ENCODE measurements around the gene CCDC92. TPM values are rescaled to one million over a fixed set of nuclear protein-coding genes. Genes with fewer than 3 reads are reported as not detected.

Gene CCDC92
- total RNA-seq, 1 donor from 2014 or later: 38.9 TPM

GRCh38 chr12:123933214-123933613, 39.4 kb downstream of the CCDC92 start:
- Histone ChIP-seq H3K27ac (ENCODE audit: low read depth, low read length) (no peak overlapping the region), H4K20me1 (ENCODE audit: insufficient read depth, low read length) (no peaks in the 10 kb centered on the region), H3K36me3 (ENCODE audit: insufficient read depth, low read length) (peaks cover 2% of the 10 kb centered on the region), H3K79me2 (ENCODE audit: insufficient read depth, low read length) (no peaks in the 10 kb centered on the region), H3K9ac (ENCODE audit: low read length) (no peak overlapping the region), H3K9me3 (ENCODE audit: insufficient read depth, low read depth, low read length) (no peaks in the 10 kb centered on the region), H3K4me3 (ENCODE audit: insufficient read depth, low read depth, low read length) (no peak overlapping the region), H3K4me2 (ENCODE audit: low read length) (no peak overlapping the region), H2AFZ (ENCODE audit: low read depth, low read length) (no peak overlapping the region), H3K27me3 (ENCODE audit: insufficient read depth, low read length) (no peaks in the 10 kb centered on the region), H3K4me1 (ENCODE audit: insufficient read depth, low read length) (peaks cover 1% of the 10 kb centered on the region)
- TF ChIP-seq CTCF (IDR thresholded peaks at IDR 0.05; ENCODE audit: insufficient read depth, low read depth, low read length) (no peak), EZH2 (IDR thresholded peaks at IDR 0.05; ENCODE audit: insufficient read depth, low read length) (no peak)
- no peak for FAIRE-seq
- peaks cover 8% of the 10 kb centered on the region for H3K9me3 Mint-ChIP-seq (ENCODE audit: unreplicated experiment)
- no peak overlapping the region for H3K27ac Mint-ChIP-seq (ENCODE audit: unreplicated experiment)
- peaks cover 20% of the 10 kb centered on the region for H3K36me3 Mint-ChIP-seq (ENCODE audit: low read depth, unreplicated experiment)
- H3K4me1 Mint-ChIP-seq (ENCODE audit: low read depth, unreplicated experiment): peaks cover 12% of the 10 kb centered on the region
- H3K4me3 Mint-ChIP-seq (ENCODE audit: unreplicated experiment): no peak overlapping the region
- peaks cover 14% of the 10 kb centered on the region for H3K27me3 Mint-ChIP-seq (ENCODE audit: low read depth, unreplicated experiment)
- DNase-seq (ENCODE audit: low read depth): no peak

- H3K4me1 Mint-ChIP-seq (ENCODE audit: low read depth, unreplicated experiment): peaks cover 4% of the 10 kb centered on the region
- H2AFZ ChIP-seq (ENCODE audit: low read depth, low read length): no peak overlapping the region
- peak overlapping the region; percentile 27 for H3K4me3 Mint-ChIP-seq (ENCODE audit: unreplicated experiment)
- no peaks in the 10 kb centered on the region for H3K4me1 ChIP-seq (ENCODE audit: insufficient read depth, low read length)
- FAIRE-seq (no peak), DNase-seq (ENCODE audit: low read depth) (no peak)
- H3K79me2 ChIP-seq (ENCODE audit: insufficient read depth, low read length): no peaks in the 10 kb centered on the region
- H3K27me3 Mint-ChIP-seq (ENCODE audit: low read depth, unreplicated experiment): peaks cover 16% of the 10 kb centered on the region
- no peaks in the 10 kb centered on the region for H3K9me3 ChIP-seq (ENCODE audit: insufficient read depth, low read depth, low read length)
- no peaks in the 10 kb centered on the region for H3K27me3 ChIP-seq (ENCODE audit: insufficient read depth, low read length)
- no peak overlapping the region for H3K4me2 ChIP-seq (ENCODE audit: low read length)
- peaks cover 2% of the 10 kb centered on the region for H3K36me3 ChIP-seq (ENCODE audit: insufficient read depth, low read length)
- H3K36me3 Mint-ChIP-seq (ENCODE audit: low read depth, unreplicated experiment): peaks cover 13% of the 10 kb centered on the region
- H3K27ac Mint-ChIP-seq (ENCODE audit: unreplicated experiment): no peak overlapping the region
- peaks cover 8% of the 10 kb centered on the region for H3K9me3 Mint-ChIP-seq (ENCODE audit: unreplicated experiment)
- no peaks in the 10 kb centered on the region for H4K20me1 ChIP-seq (ENCODE audit: insufficient read depth, low read length)
- H3K4me3 ChIP-seq (ENCODE audit: insufficient read depth, low read depth, low read length): no peak overlapping the region
- no peak overlapping the region for H3K27ac ChIP-seq (ENCODE audit: low read depth, low read length)
- H3K9ac ChIP-seq (ENCODE audit: low read length): no peak overlapping the region
- no peak for TF ChIP-seq CTCF (IDR thresholded peaks at IDR 0.05; ENCODE audit: insufficient read depth, low read depth, low read length)
- no peak for TF ChIP-seq EZH2 (IDR thresholded peaks at IDR 0.05; ENCODE audit: insufficient read depth, low read length)
Observed at GRCh38 chr12:123931686-123932321, 40.8 kb downstream of the CCDC92 start.

- Histone ChIP-seq H4K20me1 (ENCODE audit: insufficient read depth, low read length) (no peaks in the 10 kb centered on the region), H3K9ac (ENCODE audit: low read length) (no peak overlapping the region), H3K4me1 (ENCODE audit: insufficient read depth, low read length) (no peaks in the 10 kb centered on the region), H3K9me3 (ENCODE audit: insufficient read depth, low read depth, low read length) (no peaks in the 10 kb centered on the region), H3K27me3 (ENCODE audit: insufficient read depth, low read length) (no peaks in the 10 kb centered on the region), H3K4me2 (ENCODE audit: low read length) (no peak overlapping the region), H3K4me3 (ENCODE audit: insufficient read depth, low read depth, low read length) (no peak overlapping the region), H2AFZ (ENCODE audit: low read depth, low read length) (no peak overlapping the region), H3K36me3 (ENCODE audit: insufficient read depth, low read length) (no peaks in the 10 kb centered on the region), H3K27ac (ENCODE audit: low read depth, low read length) (no peak overlapping the region), H3K79me2 (ENCODE audit: insufficient read depth, low read length) (no peaks in the 10 kb centered on the region)
- Mint-ChIP-seq H3K4me3 (ENCODE audit: unreplicated experiment) (no peak overlapping the region), H3K27ac (ENCODE audit: unreplicated experiment) (no peak overlapping the region), H3K4me1 (ENCODE audit: low read depth, unreplicated experiment) (peaks cover 4% of the 10 kb centered on the region), H3K27me3 (ENCODE audit: low read depth, unreplicated experiment) (peaks cover 20% of the 10 kb centered on the region), H3K9me3 (ENCODE audit: unreplicated experiment) (peaks cover 5% of the 10 kb centered on the region), H3K36me3 (ENCODE audit: low read depth, unreplicated experiment) (peaks cover 3% of the 10 kb centered on the region)
- no peak for DNase-seq (ENCODE audit: low read depth)
- TF ChIP-seq CTCF (IDR thresholded peaks at IDR 0.05; ENCODE audit: insufficient read depth, low read depth, low read length) (no peak), EZH2 (IDR thresholded peaks at IDR 0.05; ENCODE audit: insufficient read depth, low read length) (no peak)
- FAIRE-seq: no peak
Observed at GRCh38 chr12:123929946-123930583, 42.6 kb downstream of the CCDC92 start.

All from astrocyte (in vitro differentiated cells and primary cell).